ENCODE data around the gene TTC39C. TPM values are rescaled to one million over a fixed set of nuclear protein-coding genes. Genes with fewer than 3 reads are reported as not detected.

TTC39C gene
- total and polyA plus RNA-seq, 2 experiments from 2014 or later: 69.4 to 136 TPM

GRCh38 chr18:23998820-23999219 is 15.7 kb upstream of the TTC39C start:
- TF ChIP-seq JUNB (IDR thresholded peaks at IDR 0.05; ENCODE audit: unreplicated experiment): no peak
- no peak for TF ChIP-seq EZH2phosphoT487 (IDR thresholded peaks at IDR 0.05; ENCODE audit: unreplicated experiment)
- no peak for TF ChIP-seq CREB1 (CRISPR knock-in tag; IDR thresholded peaks at IDR 0.05; ENCODE audit: low read depth)
- no peaks in the 10 kb centered on the region for H3K9me3 Mint-ChIP-seq
- DNase-seq (ENCODE audit: low spot score) (no peak), ATAC-seq (no peak)
- Histone ChIP-seq H3K4me2 (no peak overlapping the region), H3K36me3 (ENCODE audit: insufficient read depth) (no peaks in the 10 kb centered on the region), H3F3A (replicated peaks; ENCODE audit: low read depth) (no peaks in the 10 kb centered on the region), H3K4me1 (ENCODE audit: insufficient read depth) (peaks cover 9% of the 10 kb centered on the region; the same call in 1 of the 2 replicates), H3K27me3 (ENCODE audit: insufficient read depth) (no peaks in the 10 kb centered on the region), H4K20me1 (replicated peaks; ENCODE audit: insufficient read depth) (no peaks in the 10 kb centered on the region), H3K79me2 (replicated peaks; ENCODE audit: insufficient read depth) (no peaks in the 10 kb centered on the region), H2AFZ (peak overlapping the region; percentile 47; the same call in 1 of the 2 replicates), H3K9me2 (ENCODE audit: insufficient read depth) (peaks cover 11% of the 10 kb centered on the region; the same call in 1 of the 2 replicates), H3K4me3 (no peak overlapping the region), H3K27ac (ENCODE audit: low read depth) (no peak overlapping the region)
- no peaks in the 10 kb centered on the region for H3K36me3 Mint-ChIP-seq (ENCODE audit: low read depth)
- H3K27ac Mint-ChIP-seq: no peak overlapping the region
- H3K4me3 Mint-ChIP-seq: no peak overlapping the region
- peaks cover 6% of the 10 kb centered on the region; the same call in 2 of the 3 replicates for H3K4me1 Mint-ChIP-seq
- H3K27me3 Mint-ChIP-seq (ENCODE audit: insufficient read depth, low read depth, poor library complexity): peaks cover 1% of the 10 kb centered on the region

DNA sequence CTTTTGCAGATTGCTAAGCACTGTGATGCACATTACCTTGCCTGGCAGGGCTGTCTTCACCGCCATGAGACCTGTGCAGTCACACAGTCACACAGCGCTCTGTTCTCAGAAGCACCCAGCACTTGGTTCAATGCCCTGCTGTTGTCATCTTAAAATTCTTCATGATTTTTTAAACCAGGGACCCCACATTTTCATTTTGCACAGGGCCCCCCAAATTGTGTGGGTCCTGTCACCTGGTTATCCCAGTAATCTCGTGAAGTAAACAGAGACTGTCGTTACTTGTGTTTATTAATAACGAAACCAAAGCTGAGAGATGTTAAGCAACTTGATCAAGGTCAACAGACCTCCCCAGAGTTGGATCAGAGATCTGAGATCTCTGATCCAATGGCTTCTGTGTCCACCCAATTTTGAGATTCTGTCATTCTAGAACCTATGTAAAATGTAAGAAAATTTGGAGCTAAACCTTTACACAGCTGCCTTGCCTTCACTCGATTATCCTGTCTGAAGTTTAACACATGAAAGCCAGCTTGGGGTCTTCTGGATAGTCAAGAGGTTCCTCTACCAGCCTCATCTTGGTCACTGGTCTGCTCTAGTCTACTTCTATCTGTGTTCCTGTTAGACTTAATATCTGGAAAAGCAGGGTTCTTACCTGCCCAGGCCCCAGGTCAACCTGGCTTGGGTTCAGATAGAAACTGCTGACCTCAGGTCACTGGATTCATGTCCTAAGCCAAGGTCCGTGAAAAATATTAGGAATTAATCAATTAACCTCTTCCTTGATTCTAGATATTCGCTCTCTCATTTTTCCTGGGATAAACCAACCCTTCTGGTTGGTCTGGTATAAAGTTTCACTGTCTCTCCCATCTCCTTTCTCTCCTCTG is 13.7 kb upstream of the TTC39C start:
- DNase-seq (ENCODE audit: low spot score) (no peak), ATAC-seq (no peak)
- Histone ChIP-seq H3K9me2 (ENCODE audit: insufficient read depth) (peaks cover 11% of the 10 kb centered on the region; the same call in 1 of the 2 replicates), H3F3A (replicated peaks; ENCODE audit: low read depth) (no peaks in the 10 kb centered on the region), H3K4me3 (no peak overlapping the region), H3K27ac (ENCODE audit: low read depth) (no peak overlapping the region), H3K4me2 (no peak overlapping the region), H3K27me3 (ENCODE audit: insufficient read depth) (no peaks in the 10 kb centered on the region), H3K36me3 (ENCODE audit: insufficient read depth) (no peaks in the 10 kb centered on the region), H4K20me1 (replicated peaks; ENCODE audit: insufficient read depth) (no peaks in the 10 kb centered on the region), H3K79me2 (replicated peaks; ENCODE audit: insufficient read depth) (no peaks in the 10 kb centered on the region), H3K4me1 (ENCODE audit: insufficient read depth) (no peaks in the 10 kb centered on the region), H2AFZ (no peak overlapping the region)
- Mint-ChIP-seq H3K4me3 (no peak overlapping the region), H3K27ac (no peak overlapping the region), H3K27me3 (ENCODE audit: insufficient read depth, low read depth, poor library complexity) (peaks cover 2% of the 10 kb centered on the region), H3K36me3 (ENCODE audit: low read depth) (no peaks in the 10 kb centered on the region), H3K9me3 (no peaks in the 10 kb centered on the region), H3K4me1 (no peaks in the 10 kb centered on the region; the same call in 2 of the 3 replicates)
- no peak for TF ChIP-seq ZNF331 (CRISPR knock-in tag; IDR thresholded peaks at IDR 0.05; ENCODE audit: low read depth)
- no peak for TF ChIP-seq NANOG (IDR thresholded peaks at IDR 0.05; ENCODE audit: borderline replicate concordance)
- no peak for TF ChIP-seq STAT1 (IDR thresholded peaks at IDR 0.05; ENCODE audit: unreplicated experiment)

DNA sequence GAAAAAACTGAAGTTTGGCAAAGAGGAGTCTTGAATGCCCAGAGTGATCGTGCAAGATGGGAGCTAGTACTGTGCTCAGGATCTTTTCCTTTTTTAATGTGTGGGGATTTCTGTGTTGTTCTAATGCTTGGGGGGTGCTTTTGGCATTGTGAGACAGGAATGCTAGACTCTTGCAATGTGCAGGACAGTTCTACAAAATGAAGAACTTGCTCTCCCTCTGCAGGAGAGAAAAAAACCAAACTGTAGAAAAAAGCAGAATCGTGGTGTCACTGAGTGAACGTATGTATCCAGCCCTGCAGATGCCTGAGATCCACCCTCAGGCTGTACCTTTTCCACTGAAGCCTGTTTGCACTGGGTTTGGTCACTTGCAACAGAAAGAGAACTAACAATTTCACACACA is 12.1 kb upstream of the TTC39C start:
- no peaks in the 10 kb centered on the region for H3K4me1 ChIP-seq (ENCODE audit: insufficient read depth)
- H3K4me2 ChIP-seq: no peak overlapping the region
- no peaks in the 10 kb centered on the region for H3F3A ChIP-seq (replicated peaks; ENCODE audit: low read depth)
- no peaks in the 10 kb centered on the region; the same call in 2 of the 3 replicates for H3K4me1 Mint-ChIP-seq
- H3K27ac ChIP-seq (ENCODE audit: low read depth): no peak overlapping the region
- no peaks in the 10 kb centered on the region for H3K36me3 Mint-ChIP-seq (ENCODE audit: low read depth)
- H3K27me3 ChIP-seq (ENCODE audit: insufficient read depth): no peaks in the 10 kb centered on the region
- no peaks in the 10 kb centered on the region for H3K79me2 ChIP-seq (replicated peaks; ENCODE audit: insufficient read depth)
- no peaks in the 10 kb centered on the region for H4K20me1 ChIP-seq (replicated peaks; ENCODE audit: insufficient read depth)
- H2AFZ ChIP-seq: no peak overlapping the region
- H3K9me3 Mint-ChIP-seq: no peaks in the 10 kb centered on the region
- H3K27ac Mint-ChIP-seq: no peak overlapping the region
- H3K36me3 ChIP-seq (ENCODE audit: insufficient read depth): no peaks in the 10 kb centered on the region
- no peak for ATAC-seq
- TF ChIP-seq CTCF (conservative IDR thresholded peaks at IDR 0.05; ENCODE audit: low read depth in 2 of 2): 0 out of 4 replicates have a peak, but pooled peaks of 1 of the 2 experiments have one; percentile 21
- TF ChIP-seq POLR2AphosphoS5 (IDR thresholded peaks at IDR 0.05; ENCODE audit: low read depth): no peak
- H3K4me3 ChIP-seq: no peak overlapping the region
- no peak for DNase-seq (ENCODE audit: low spot score)
- H3K9me2 ChIP-seq (ENCODE audit: insufficient read depth): peaks cover 11% of the 10 kb centered on the region; the same call in 1 of the 2 replicates
- no peak overlapping the region for H3K4me3 Mint-ChIP-seq
- peaks cover 2% of the 10 kb centered on the region for H3K27me3 Mint-ChIP-seq (ENCODE audit: insufficient read depth, low read depth, poor library complexity)

Data from GM23338 (cell line).